Activated CD4-positive, alpha-beta T cell treated with anti-CD3 and anti-CD28 coated beads, Interleukin-2, amount 10 ng/mL, durations not matched to agents 7 days and 5 days (primary cell): ENCODE measurements around the gene HDAC4. TPM values are rescaled to one million over a fixed set of nuclear protein-coding genes. Genes with fewer than 3 reads are reported as not detected.
A peak's percentile ranks its signal among the peaks of the same experiment; 100 is the strongest.

Experiments used
- CTCF ChIA-PET: fragments of 350-600 bp; sonication (Branson Sonifier 250); formaldehyde crosslinking; loops from one replicate; lab custom pipeline; 2021; ENCODE audit warnings: antibody characterized with exemption; lab: Charles Lee
- POLR2A ChIA-PET: fragments of 350-600 bp; sonication (Branson Sonifier 250); formaldehyde crosslinking; loops from one replicate; lab custom pipeline; 2021; ENCODE audit warnings: antibody characterized with exemption; lab: Charles Lee
- DNase-seq: peaks from one replicate; pipeline ENCODE4 v3.0.0-alpha.2; 2020
- H3K27ac Mint-ChIP-seq: one replicate; pipeline ENCODE4 v1.8.0; 2021; ENCODE audit warnings: mild to moderate bottlenecking, moderate library complexity, mixed read lengths
- H3K27me3 Mint-ChIP-seq: one replicate; pipeline ENCODE4 v1.8.0; 2021; ENCODE audit warnings: mixed read lengths
- H3K36me3 Mint-ChIP-seq: one replicate; pipeline ENCODE4 v1.8.0; 2021; ENCODE audit warnings: low read depth, mixed read lengths
- H3K4me1 Mint-ChIP-seq: one replicate; pipeline ENCODE4 v1.8.0; 2021; ENCODE audit warnings: mixed read lengths
- H3K4me3 Mint-ChIP-seq: one replicate; pipeline ENCODE4 v1.8.0; 2021; ENCODE audit warnings: mild to moderate bottlenecking, moderate library complexity, mixed read lengths
- H3K9me3 Mint-ChIP-seq: one replicate; pipeline ENCODE4 v1.8.0; 2021; ENCODE audit warnings: mixed read lengths
- total RNA-seq, 2 experiments: library from RNA; stranded (reverse); gene quantifications; one replicate each; pipeline ENCODE4 v1.2.3, GENCODE V29; 2021

Gene HDAC4
- total RNA-seq, 2 experiments from 2014 or later, result 57.1 to 68.4 TPM

DNA sequence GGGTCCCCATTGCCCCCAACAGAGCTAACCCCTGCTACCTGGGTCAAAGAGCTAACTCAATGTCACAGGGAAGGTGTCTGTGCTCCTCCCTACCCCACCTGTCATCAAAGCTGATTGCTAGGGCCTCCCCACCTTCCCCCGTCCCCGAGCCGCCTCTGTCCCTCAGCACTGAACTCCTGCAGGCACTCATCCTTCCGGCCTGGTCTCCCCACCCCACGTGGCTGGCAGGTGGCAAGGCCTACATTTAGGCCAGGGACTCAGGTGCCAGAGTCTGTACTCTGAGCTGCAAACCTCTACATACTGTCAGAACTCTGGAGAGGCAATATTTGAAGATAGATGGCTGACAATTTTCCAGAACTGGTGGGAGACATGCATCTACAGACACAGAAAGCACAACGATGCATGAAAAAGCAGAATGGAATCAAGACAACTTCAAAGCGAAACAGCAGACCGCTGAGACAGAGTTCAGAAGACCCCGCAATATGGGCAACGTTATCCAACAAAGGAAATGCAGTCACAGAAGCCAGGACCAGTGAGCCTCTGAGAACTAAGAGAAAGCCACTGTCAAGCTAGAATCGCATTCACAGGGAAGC lies 195.8 kb downstream of the HDAC4 start:
- H3K4me3 Mint-ChIP-seq, result no peak overlapping the region
- peaks cover 37% of the 10 kb centered on the region for H3K4me1 Mint-ChIP-seq
- ChIA-PET POLR2A (no interaction called here), CTCF (interaction anchor here (0.6 kb wide), 1 partner anchor 62 kb away, joined by 3 read pairs; no protein-coding TSS in a partner anchor)
- H3K9me3 Mint-ChIP-seq, result no peaks in the 10 kb centered on the region
- no peaks in the 10 kb centered on the region for H3K27me3 Mint-ChIP-seq
- peaks cover 8% of the 10 kb centered on the region for H3K36me3 Mint-ChIP-seq
- DNase-seq, result no peak
- H3K27ac Mint-ChIP-seq, result peak overlapping the region; percentile 50

DNA sequence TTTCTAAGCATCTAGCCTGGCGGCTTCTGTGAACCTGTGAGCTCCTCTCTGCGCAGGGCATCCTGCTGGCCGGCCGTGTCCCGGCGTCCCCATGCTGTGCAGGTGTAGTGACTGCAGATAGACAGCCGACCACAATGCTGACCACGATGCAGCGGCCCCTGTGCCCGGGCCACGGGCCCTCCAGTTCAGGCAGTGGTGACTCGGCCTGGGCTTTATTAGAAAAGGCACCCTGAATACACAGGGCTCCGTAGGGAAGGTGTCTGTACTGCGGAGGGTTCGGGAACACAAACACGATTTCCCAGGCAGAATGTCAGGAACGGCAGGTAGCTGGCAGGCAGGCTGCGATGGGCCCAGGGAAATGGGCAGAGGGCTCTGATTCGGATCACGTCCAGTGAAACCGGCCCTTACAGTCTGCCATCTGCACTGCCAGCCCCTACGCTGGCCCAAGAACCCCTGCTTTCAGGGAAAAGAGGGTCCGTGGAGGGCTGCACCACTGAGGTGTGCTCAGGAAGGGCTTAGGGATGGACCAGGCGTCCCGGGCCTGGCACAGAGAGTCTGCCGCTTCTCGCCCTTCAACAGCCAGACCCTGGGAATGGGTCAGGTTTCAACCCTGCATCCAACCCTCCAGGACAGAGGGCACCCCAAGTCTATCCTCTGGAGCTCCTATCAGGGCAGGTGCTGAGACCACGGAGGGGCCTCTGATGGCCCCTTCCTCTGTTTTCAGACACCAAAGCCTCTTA lies 196.5 kb downstream of the HDAC4 start:
- DNase-seq, result no peak
- Mint-ChIP-seq H3K4me3 (no peak overlapping the region), H3K4me1 (peaks cover 35% of the 10 kb centered on the region), H3K27ac (no peak overlapping the region), H3K9me3 (no peaks in the 10 kb centered on the region), H3K27me3 (no peaks in the 10 kb centered on the region), H3K36me3 (peaks cover 8% of the 10 kb centered on the region)
- POLR2A ChIA-PET, result interaction anchor here (0.6 kb wide), 1 partner anchor 246 kb away, joined by 3 read pairs; no protein-coding TSS in a partner anchor
- CTCF ChIA-PET, result interaction anchor here (0.6 to 1.5 kb wide), 3 partner anchors 9 to 61 kb away, joined by 3 to 4 read pairs (median 3); no protein-coding TSS in a partner anchor

DNA sequence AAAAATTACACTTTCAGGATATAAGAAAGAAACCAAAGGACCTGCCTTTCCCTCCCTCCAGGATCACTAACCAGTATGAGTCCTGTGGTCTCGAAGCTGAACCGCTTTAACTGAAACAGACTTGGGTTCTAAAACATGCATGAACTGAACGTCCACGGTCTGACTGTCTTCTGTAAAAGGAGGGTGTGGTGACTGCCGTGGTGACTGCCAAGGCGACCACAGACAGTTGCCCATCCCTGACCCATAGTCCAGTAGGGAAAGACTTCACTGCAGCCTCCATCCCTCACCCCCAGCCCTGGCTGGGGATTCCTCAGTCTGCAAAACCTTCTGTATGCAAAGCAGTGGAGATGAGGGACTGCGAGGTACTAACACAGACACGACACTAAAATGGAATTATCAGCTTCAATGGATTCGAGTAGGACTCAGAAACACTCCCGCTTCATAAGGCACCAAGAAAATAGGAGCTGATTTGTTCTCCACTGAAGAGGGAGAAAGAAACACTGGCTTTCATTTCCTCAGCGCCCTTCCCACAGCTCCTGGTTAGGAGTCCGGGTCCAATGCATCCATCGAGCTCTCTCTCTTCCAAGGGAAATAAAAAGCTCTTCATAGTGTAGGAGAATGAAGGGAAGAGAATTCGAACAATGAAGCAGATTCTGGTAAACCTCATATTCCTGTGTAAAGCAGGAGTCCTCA lies 197.2 kb downstream of the HDAC4 start:
- Mint-ChIP-seq H3K4me1 (peaks cover 35% of the 10 kb centered on the region), H3K4me3 (no peak overlapping the region), H3K9me3 (no peaks in the 10 kb centered on the region), H3K27ac (no peak overlapping the region), H3K27me3 (no peaks in the 10 kb centered on the region), H3K36me3 (peaks cover 11% of the 10 kb centered on the region)
- ChIA-PET POLR2A (interaction anchor here (0.6 kb wide), 1 partner anchor 247 kb away, joined by 3 read pairs; no protein-coding TSS in a partner anchor), CTCF (interaction anchor here (0.9 to 1.5 kb wide), 2 partner anchors 9 to 10 kb away, joined by 3 to 4 read pairs; no protein-coding TSS in a partner anchor)
- no peak for DNase-seq

DNA sequence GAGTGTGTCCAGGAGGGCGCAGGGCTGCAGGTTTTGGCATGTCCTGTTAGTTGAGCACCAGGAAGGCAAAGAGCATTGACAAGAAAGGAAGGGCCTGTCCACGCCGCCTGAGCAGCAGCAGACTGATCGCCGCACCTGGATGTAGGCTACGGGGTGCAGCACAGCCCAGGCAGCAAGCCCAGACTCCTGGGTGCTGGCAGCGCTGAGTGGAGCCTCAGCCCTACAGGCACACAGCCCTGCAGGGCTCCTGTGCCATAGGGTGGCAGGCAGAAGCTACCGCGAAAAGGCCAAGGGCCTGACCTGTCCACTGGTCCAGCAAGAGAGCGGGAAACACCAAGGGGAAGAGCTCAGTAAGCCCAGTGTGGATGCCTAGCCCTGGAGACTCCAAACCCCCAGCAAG lies 198.0 kb downstream of the HDAC4 start:
- ChIA-PET CTCF (interaction anchor here (1.5 kb wide), 1 partner anchor 10 kb away, joined by 4 read pairs; no protein-coding TSS in a partner anchor), POLR2A (no interaction called here)
- Mint-ChIP-seq H3K4me1 (peaks cover 31% of the 10 kb centered on the region), H3K4me3 (no peak overlapping the region), H3K36me3 (peaks cover 11% of the 10 kb centered on the region), H3K9me3 (no peaks in the 10 kb centered on the region), H3K27me3 (no peaks in the 10 kb centered on the region), H3K27ac (no peak overlapping the region)
- no peak for DNase-seq

DNA sequence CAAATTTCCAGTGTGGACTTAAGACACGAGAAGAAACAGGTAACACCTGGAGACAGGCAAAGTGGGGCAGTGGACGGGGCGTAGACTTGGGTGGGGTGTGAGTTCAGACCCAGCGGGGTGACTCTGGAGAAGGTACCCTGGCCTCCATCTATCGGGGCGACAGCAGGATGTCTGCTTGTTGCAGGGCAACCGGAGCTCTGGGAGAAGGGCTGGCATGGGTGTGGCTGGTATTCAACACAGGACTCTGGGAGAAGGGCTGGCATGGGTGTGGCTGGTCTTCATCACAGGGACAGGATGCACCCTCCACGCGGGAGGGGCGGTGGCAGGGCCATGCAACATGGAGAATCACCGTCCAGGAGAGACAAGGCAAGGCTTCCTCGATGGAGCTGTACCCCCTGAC lies 198.5 kb downstream of the HDAC4 start:
- CTCF ChIA-PET, result interaction anchor here (1.5 kb wide), 1 partner anchor 11 kb away, joined by 4 read pairs; no protein-coding TSS in a partner anchor
- Mint-ChIP-seq H3K27ac (peak overlapping the region; percentile 42), H3K27me3 (no peaks in the 10 kb centered on the region)

DNA sequence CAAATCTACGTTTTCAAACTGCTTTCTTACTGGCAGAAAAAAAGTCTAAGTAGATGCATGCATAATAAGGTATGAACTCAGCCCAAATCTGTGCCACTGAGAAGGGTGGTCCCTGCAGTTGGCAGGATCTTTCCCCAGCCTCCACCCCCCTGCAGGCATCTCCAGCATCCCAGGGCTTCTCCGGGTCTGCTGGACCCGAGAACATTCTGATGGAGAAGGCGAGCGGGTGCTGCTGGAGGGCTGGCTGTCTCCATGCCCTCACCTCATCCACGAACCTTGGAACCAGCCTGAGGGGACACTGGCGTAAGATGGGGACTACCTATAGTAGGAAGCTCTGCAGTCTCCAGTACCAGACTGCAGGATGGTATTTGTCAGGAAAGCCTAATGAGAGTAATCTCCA lies 198.9 kb downstream of the HDAC4 start:
- ChIA-PET CTCF (no interaction called here), POLR2A (no interaction called here)
- H3K4me1 Mint-ChIP-seq, result peaks cover 31% of the 10 kb centered on the region
- H3K36me3 Mint-ChIP-seq, result peaks cover 15% of the 10 kb centered on the region
- peak overlapping the region; percentile 42 for H3K27ac Mint-ChIP-seq
- DNase-seq, result no peak
- H3K27me3 Mint-ChIP-seq, result no peaks in the 10 kb centered on the region
- no peak overlapping the region for H3K4me3 Mint-ChIP-seq
- H3K9me3 Mint-ChIP-seq, result no peaks in the 10 kb centered on the region

More for the DNA sequence above, 198.5 kb downstream of the HDAC4 start:
- Mint-ChIP-seq H3K4me1 (peaks cover 31% of the 10 kb centered on the region), H3K4me3 (no peak overlapping the region), H3K9me3 (no peaks in the 10 kb centered on the region), H3K36me3 (peaks cover 14% of the 10 kb centered on the region)
- DNase-seq, result no peak
- POLR2A ChIA-PET, result no interaction called here

DNA sequence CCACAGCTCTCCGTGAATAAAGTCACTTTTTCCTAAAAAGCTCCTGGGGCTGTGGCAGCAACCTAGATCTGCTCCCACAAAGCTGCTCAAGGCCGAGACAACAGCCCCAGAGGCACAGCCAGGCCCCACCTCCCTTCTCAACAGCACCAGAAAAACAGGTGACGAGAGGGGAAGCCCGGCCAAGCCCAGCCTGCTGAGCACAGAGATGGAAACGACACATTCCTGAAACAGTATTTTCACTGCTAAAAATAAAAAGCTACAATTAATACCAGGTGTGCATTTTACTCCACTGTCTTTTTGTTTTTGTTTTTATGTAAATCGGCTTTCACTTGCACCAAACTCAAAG lies 199.3 kb downstream of the HDAC4 start:
- POLR2A ChIA-PET, result no interaction called here
- no peaks in the 10 kb centered on the region for H3K27me3 Mint-ChIP-seq
- DNase-seq, result no peak
- H3K27ac Mint-ChIP-seq, result no peak overlapping the region
- no peaks in the 10 kb centered on the region for H3K9me3 Mint-ChIP-seq
- H3K4me3 Mint-ChIP-seq, result no peak overlapping the region
- H3K4me1 Mint-ChIP-seq, result peaks cover 27% of the 10 kb centered on the region
- CTCF ChIA-PET, result no interaction called here
- peaks cover 15% of the 10 kb centered on the region for H3K36me3 Mint-ChIP-seq

DNA sequence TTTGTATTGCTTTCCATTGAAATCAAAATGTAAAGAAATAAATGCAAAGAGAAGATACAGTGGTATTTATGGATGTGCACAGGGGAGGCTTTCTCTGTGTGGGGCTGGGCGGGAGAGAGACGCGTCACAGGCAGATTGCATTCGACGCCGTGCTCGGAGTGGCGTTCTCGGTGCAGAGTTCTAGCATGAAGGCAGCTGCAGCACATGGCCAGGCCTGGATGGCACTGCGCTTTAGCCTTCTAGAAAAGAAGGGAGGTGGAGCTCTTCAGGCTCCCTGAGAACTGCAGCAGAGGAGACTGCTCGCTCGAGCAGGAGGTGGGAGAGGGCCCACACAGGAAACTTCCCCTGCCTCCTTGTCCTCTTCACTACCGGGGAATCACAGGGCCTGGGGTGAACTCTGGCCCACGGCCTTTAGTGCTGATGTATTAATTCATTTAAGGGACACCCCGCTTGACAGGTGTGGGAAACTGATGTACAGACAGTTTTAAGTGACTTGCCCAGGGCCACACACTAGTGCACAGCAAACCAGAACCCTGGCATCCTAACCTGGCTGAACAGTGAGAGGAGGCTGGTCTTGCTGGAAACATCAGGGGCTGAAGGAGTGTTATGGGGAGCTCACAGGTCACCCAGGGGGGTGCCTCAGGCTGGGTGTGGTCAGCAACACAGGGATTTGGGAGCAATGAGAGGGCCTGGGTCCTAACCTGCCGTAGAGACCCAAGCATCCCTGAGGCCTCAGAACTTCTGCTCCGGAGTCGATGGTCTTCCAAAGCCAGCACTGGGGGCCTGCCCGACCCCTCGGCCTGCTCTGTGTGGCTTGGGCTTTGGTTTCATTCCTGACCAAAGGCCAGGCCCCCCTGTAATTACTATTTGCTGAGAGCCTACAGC lies 199.9 kb downstream of the HDAC4 start:
- ChIA-PET CTCF (no interaction called here), POLR2A (no interaction called here)
- Mint-ChIP-seq H3K27me3 (no peaks in the 10 kb centered on the region), H3K27ac (peak overlapping the region; percentile 48), H3K9me3 (no peaks in the 10 kb centered on the region), H3K4me3 (no peak overlapping the region), H3K4me1 (peaks cover 23% of the 10 kb centered on the region), H3K36me3 (peaks cover 15% of the 10 kb centered on the region)
- DNase-seq, result no peak

DNA sequence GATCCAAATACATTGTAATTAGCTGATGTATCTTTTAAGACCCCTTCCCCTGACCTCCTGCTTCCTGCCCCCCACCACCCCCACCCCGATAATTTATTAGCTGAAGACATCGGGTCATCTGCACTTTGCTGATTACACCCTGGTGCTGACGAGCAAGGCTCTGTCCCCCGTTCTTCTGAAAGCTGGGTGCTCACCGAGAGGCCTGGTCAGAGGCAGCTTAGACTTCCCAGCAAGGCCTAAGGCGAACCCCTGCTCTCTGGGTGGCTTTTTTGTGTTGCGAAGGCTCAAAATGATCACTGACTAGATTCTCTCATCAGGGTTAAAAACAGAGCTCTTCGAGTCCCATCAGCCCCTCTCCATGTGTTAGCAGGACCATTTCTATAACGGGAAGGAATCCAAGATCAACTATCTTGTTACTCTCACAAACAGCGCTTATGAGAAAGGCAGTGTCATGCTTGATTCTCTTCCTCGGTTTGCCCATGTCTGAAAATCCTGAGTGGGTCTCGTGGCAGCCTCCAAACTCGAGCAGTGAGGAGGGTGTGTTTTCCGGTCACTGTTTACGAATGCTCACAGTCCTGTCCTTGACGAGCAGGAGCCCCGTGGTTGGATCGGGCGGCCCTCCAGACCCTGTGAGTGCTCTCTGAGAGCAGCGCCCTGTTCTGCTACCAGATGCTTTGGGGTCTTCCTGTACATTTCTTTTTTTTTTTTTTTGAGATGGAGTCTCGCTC lies 201.6 kb downstream of the HDAC4 start:
- ChIA-PET POLR2A (interaction anchor here (0.7 kb wide), 1 partner anchor 552 kb away, joined by 3 read pairs; no protein-coding TSS in a partner anchor), CTCF (interaction anchor here (0.9 kb wide), 1 partner anchor 68 kb away, joined by 3 read pairs; no protein-coding TSS in a partner anchor)
- DNase-seq, result no peak
- peaks cover 12% of the 10 kb centered on the region for H3K4me1 Mint-ChIP-seq
- peaks cover 13% of the 10 kb centered on the region for H3K36me3 Mint-ChIP-seq
- no peaks in the 10 kb centered on the region for H3K9me3 Mint-ChIP-seq
- no peaks in the 10 kb centered on the region for H3K27me3 Mint-ChIP-seq
- H3K4me3 Mint-ChIP-seq, result no peak overlapping the region
- H3K27ac Mint-ChIP-seq, result peak overlapping the region; percentile 5

DNA sequence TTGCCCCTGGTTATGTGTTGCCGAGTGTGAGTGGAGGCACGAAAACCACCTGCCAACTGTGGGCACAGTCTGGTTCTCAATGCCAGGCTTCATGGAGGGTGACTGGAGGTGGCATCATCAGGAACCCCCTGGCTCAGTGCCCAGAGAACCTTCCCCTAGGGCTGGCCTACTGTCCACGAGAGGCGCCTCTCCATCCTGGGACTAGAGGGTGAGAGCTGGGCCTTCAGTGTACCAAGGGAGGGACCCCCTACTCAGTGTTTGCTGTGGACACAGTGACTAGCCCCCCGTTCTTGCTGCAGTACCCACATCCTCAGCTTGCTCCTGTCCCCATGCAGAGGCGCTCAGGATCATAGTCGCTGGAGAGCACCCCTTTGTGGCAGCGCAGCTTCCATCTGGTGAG lies 202.6 kb downstream of the HDAC4 start:
- no peak for DNase-seq
- H3K36me3 Mint-ChIP-seq, result peaks cover 13% of the 10 kb centered on the region
- CTCF ChIA-PET, result interaction anchor here (0.7 to 0.9 kb wide), 2 partner anchors 15 to 69 kb away, joined by 3 read pairs; no protein-coding TSS in a partner anchor
- peaks cover 10% of the 10 kb centered on the region for H3K4me1 Mint-ChIP-seq
- POLR2A ChIA-PET, result interaction anchor here (0.7 kb wide), 1 partner anchor 553 kb away, joined by 3 read pairs; no protein-coding TSS in a partner anchor
- H3K27me3 Mint-ChIP-seq, result no peaks in the 10 kb centered on the region
- H3K9me3 Mint-ChIP-seq, result no peaks in the 10 kb centered on the region
- H3K27ac Mint-ChIP-seq, result no peak overlapping the region
- H3K4me3 Mint-ChIP-seq, result no peak overlapping the region

DNA sequence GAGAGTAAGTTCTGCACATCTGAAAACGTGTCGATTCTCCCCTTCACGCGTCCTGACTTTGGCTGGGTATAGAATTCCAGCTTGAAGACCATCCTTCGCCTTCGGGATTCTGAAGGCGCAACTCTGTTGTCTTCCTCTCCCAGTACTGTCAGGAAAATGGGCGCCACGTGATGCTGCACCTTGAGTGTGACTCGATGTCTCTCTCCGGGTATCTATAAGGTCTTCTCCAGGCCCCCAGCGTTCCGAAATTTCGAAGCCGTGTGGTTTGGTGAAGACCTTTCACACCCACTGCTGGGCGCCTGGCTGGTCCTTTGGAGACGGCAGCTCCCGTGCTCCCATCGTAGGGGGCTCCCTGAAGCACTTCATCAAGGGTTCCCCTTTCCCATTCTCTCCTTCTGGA lies 203.7 kb downstream of the HDAC4 start:
- Mint-ChIP-seq H3K27ac (no peak overlapping the region), H3K4me3 (no peak overlapping the region), H3K36me3 (peaks cover 7% of the 10 kb centered on the region), H3K4me1 (peaks cover 4% of the 10 kb centered on the region), H3K9me3 (no peaks in the 10 kb centered on the region), H3K27me3 (no peaks in the 10 kb centered on the region)
- DNase-seq, result no peak
- ChIA-PET CTCF (no interaction called here), POLR2A (no interaction called here)
